GM23248 (cell line): ENCODE results near the gene TIMM50. TPM values are rescaled to one million over a fixed set of nuclear protein-coding genes. Genes with fewer than 3 reads are reported as not detected.

Source experiments
- DNase-seq: peaks from one replicate; pipeline ENCODE4 v3.0.0-alpha.2; 2015
- H2AFZ ChIP-seq: fragments of 200-600 bp; sonication (generic); 2 replicates; pipeline ENCODE4 v1.6.1; 2016; ENCODE audit warnings: antibody characterized with exemption
- H3F3A ChIP-seq: fragments of 200-600 bp; sonication (generic); 2 replicates; pipeline ENCODE4 v1.6.1; 2016; ENCODE audit warnings: mild to moderate bottlenecking, antibody characterized with exemption, mixed run types; ENCODE audit not compliant: insufficient read depth
- H3K27ac ChIP-seq: fragments of 200-600 bp; sonication (generic); 2 replicates; pipeline ENCODE4 v1.5.1; 2016; ENCODE audit warnings: mild to moderate bottlenecking
- H3K27me3 ChIP-seq: fragments of 200-600 bp; sonication (generic); replicated peaks from 2 replicates; pipeline ENCODE4 v1.6.1; 2016; ENCODE audit warnings: mild to moderate bottlenecking; ENCODE audit not compliant: insufficient read depth
- H3K36me3 ChIP-seq: fragments of 200-600 bp; sonication (generic); 2 replicates; pipeline ENCODE4 v1.6.1; 2016; ENCODE audit warnings: low read depth, mild to moderate bottlenecking
- H3K4me1 ChIP-seq: fragments of 200-600 bp; sonication (generic); 2 replicates; pipeline ENCODE4 v1.6.1; 2016; ENCODE audit warnings: mild to moderate bottlenecking; ENCODE audit not compliant: insufficient read depth
- H3K4me2 ChIP-seq: fragments of 200-600 bp; sonication (generic); one replicate; pipeline ENCODE4 v1.6.1; 2016; ENCODE audit warnings: mild to moderate bottlenecking; ENCODE audit not compliant: unreplicated experiment
- H3K4me3 ChIP-seq: fragments of 200-600 bp; sonication (generic); 2 replicates; pipeline ENCODE4 v1.5.1; 2016; ENCODE audit warnings: mild to moderate bottlenecking
- H3K79me2 ChIP-seq: fragments of 200-600 bp; sonication (generic); 2 replicates; pipeline ENCODE4 v1.6.1; 2016; ENCODE audit warnings: mild to moderate bottlenecking; ENCODE audit not compliant: insufficient read depth
- H3K9ac ChIP-seq: fragments of 200-600 bp; sonication (generic); 2 replicates; pipeline ENCODE4 v1.6.1; 2016; ENCODE audit warnings: mild to moderate bottlenecking
- H3K9me2 ChIP-seq: fragments of 200-600 bp; sonication (generic); 2 replicates; pipeline ENCODE4 v1.6.1; 2016; ENCODE audit warnings: mixed run types, mild to moderate bottlenecking, moderate library complexity; ENCODE audit not compliant: insufficient read depth
- H3K9me3 ChIP-seq: fragments of 200-600 bp; sonication (generic); one replicate; pipeline ENCODE4 v1.6.1; 2017; ENCODE audit warnings: low read depth
- H4K20me1 ChIP-seq: fragments of 200-600 bp; sonication (generic); 2 replicates; pipeline ENCODE4 v1.6.0; 2016; ENCODE audit not compliant: insufficient read depth
- EZH2 ChIP-seq: fragments of 200-600 bp; sonication (generic); IDR thresholded peaks from 2 replicates; pipeline ENCODE4 v1.6.1; 2018; ENCODE audit warnings: antibody characterized with exemption, mild to moderate bottlenecking; ENCODE audit not compliant: insufficient read depth, poor library complexity, severe bottlenecking
- EZH2phosphoT487 ChIP-seq: fragments of 200-600 bp; sonication (generic); IDR thresholded peaks from 2 replicates; pipeline ENCODE4 v1.6.1; 2018; ENCODE audit warnings: antibody characterized with exemption, moderate library complexity, mild to moderate bottlenecking, low read depth; ENCODE audit not compliant: insufficient read depth
- WGBS, 2 experiments: methylation state at CpG; one replicate each; pipeline ENCODE4 v1.1.6; 2015 to 2017; ENCODE audit warnings: low lambda C conversion rate in 2 of 2, low coverage in 1 of 2; ENCODE audit errors: missing lambda C conversion rate in 2 of 2; 5-methylcytosine and 5-hydroxymethylcytosine counted together
- in situ Hi-C: fragments of 300-500 bp; cut with MboI; formaldehyde crosslinking; loops from 2 replicates; pipeline ENCODE4 v1.15.0; 2020
- polyA plus RNA-seq: library from polyadenylated mRNA; unstranded; fragments of >200 nt; fragmentation: Nextera tagmentation; extraction: Ambion mirVana; gene quantifications from 2 replicates; pipeline ENCODE4 v1.2.1, GENCODE V29; 2016
- total RNA-seq: library from RNA; depleted of rRNA; stranded (reverse); fragments of >200 nt; shearing (Covaris generic); gene quantifications from 2 replicates; pipeline ENCODE4 v1.2.3, GENCODE V29; 2014

TIMM50 gene
- total and polyA plus RNA-seq, 2 experiments from 2014 or later = 66.7 to 82.0 TPM

GRCh38 chr19:39508629-39509028 lies 28.0 kb downstream of the TIMM50 start:
- Histone ChIP-seq H3K27me3 (peaks cover 21% of the 10 kb centered on the region; the same call in 1 of the 2 replicates), H3K4me3 (no peak overlapping the region), H3F3A (no peaks in the 10 kb centered on the region), H3K36me3 (no peaks in the 10 kb centered on the region), H3K9ac (no peak overlapping the region), H3K4me1 (no peaks in the 10 kb centered on the region), H3K4me2 (no peak overlapping the region), H3K9me2 (no peaks in the 10 kb centered on the region), H3K9me3 (no peaks in the 10 kb centered on the region), H2AFZ (no peak overlapping the region), H3K79me2 (no peaks in the 10 kb centered on the region), H3K27ac (no peak overlapping the region), H4K20me1 (no peaks in the 10 kb centered on the region)
- WGBS, 2 experiments = 77 to 78% methylated on average over 9 of the region's 9 CpGs
- in situ Hi-C loops = no loop called here
- no peak for DNase-seq
- no peak for TF ChIP-seq EZH2phosphoT487
- TF ChIP-seq EZH2 = no peak

- Histone ChIP-seq H3F3A (no peaks in the 10 kb centered on the region), H3K9me2 (no peaks in the 10 kb centered on the region), H3K4me2 (no peak overlapping the region), H4K20me1 (no peaks in the 10 kb centered on the region), H3K9me3 (no peaks in the 10 kb centered on the region), H3K27ac (no peak overlapping the region), H2AFZ (no peak overlapping the region), H3K9ac (no peak overlapping the region), H3K36me3 (no peaks in the 10 kb centered on the region), H3K27me3 (peaks cover 27% of the 10 kb centered on the region), H3K4me3 (no peak overlapping the region), H3K79me2 (no peaks in the 10 kb centered on the region), H3K4me1 (no peaks in the 10 kb centered on the region)
- 39 to 54% methylated on average over 2 of the region's 2 CpGs for WGBS, 2 experiments
- DNase-seq = no peak
- TF ChIP-seq EZH2phosphoT487 (no peak), EZH2 (no peak)
- in situ Hi-C loops = no loop called here
Observed at GRCh38 chr19:39509233-39509632, 28.6 kb downstream of the TIMM50 start.

GRCh38 chr19:39512988-39513387 lies 32.4 kb downstream of the TIMM50 start:
- 31 to 40% methylated on average over 2 of the region's 2 CpGs for WGBS, 2 experiments
- no peaks in the 10 kb centered on the region for H3K9me3 ChIP-seq
- in situ Hi-C loops = no loop called here
- H3K4me1 ChIP-seq = no peaks in the 10 kb centered on the region
- no peak overlapping the region for H2AFZ ChIP-seq
- DNase-seq = peak; percentile 5
- H3K4me3 ChIP-seq = no peak overlapping the region
- no peak overlapping the region for H3K27ac ChIP-seq
- H3K4me2 ChIP-seq = no peak overlapping the region
- no peaks in the 10 kb centered on the region for H3F3A ChIP-seq
- no peaks in the 10 kb centered on the region for H3K79me2 ChIP-seq
- TF ChIP-seq EZH2 (no peak), EZH2phosphoT487 (no peak)
- peaks cover 42% of the 10 kb centered on the region for H3K27me3 ChIP-seq
- no peaks in the 10 kb centered on the region for H3K9me2 ChIP-seq
- no peaks in the 10 kb centered on the region for H3K36me3 ChIP-seq
- H4K20me1 ChIP-seq = no peaks in the 10 kb centered on the region
- H3K9ac ChIP-seq = no peak overlapping the region

GRCh38 chr19:39514840-39515550 lies 34.4 kb downstream of the TIMM50 start, which contains the start of gene SELENOV:
SELENOV (plus strand) TSS chr19:39515139; CDS start chr19:39515213, 74 bp downstream.
- peaks cover 37% of the 10 kb centered on the region for H3K27me3 ChIP-seq
- DNase-seq = no peak
- no peaks in the 10 kb centered on the region for H3F3A ChIP-seq
- no peaks in the 10 kb centered on the region for H3K4me1 ChIP-seq
- peak within 1 kb of the TSS; percentile 20 for H3K4me2 ChIP-seq
- peak; percentile 95 for TF ChIP-seq EZH2
- no peak for TF ChIP-seq EZH2phosphoT487
- no peaks in the 10 kb centered on the region for H3K79me2 ChIP-seq
- in situ Hi-C loops = no loop called here
- H3K27ac ChIP-seq = no peak within 1 kb of the TSS
- WGBS, 2 experiments = 2% methylated on average over 35 to 52 of the region's 56 CpGs
- H3K9ac ChIP-seq = no peak within 1 kb of the TSS
- H3K36me3 ChIP-seq = no peaks in the 10 kb centered on the region
- no peaks in the 10 kb centered on the region for H3K9me3 ChIP-seq
- H3K9me2 ChIP-seq = no peaks in the 10 kb centered on the region
- peak within 1 kb of the TSS; percentile 10; the same call in 1 of the 2 replicates for H2AFZ ChIP-seq
- no peaks in the 10 kb centered on the region for H4K20me1 ChIP-seq
- peak within 1 kb of the TSS; percentile 25; the same call in 1 of the 2 replicates for H3K4me3 ChIP-seq
